H1 (cell line): ENCODE data around the gene UQCRQ. TPM values are rescaled to one million over a fixed set of nuclear protein-coding genes. Genes with fewer than 3 reads are reported as not detected.

ENCODE experiments used
- CTCF ChIA-PET: fragments of 300-600 bp; sonication (Branson Sonifier 250); formaldehyde crosslinking; loops from one replicate; lab custom pipeline; 2021; ENCODE audit not compliant: partially characterized antibody; lab: Charles Lee
- POLR2A ChIA-PET: fragments of 300-600 bp; sonication (Branson Sonifier 250); formaldehyde crosslinking; loops from one replicate; lab custom pipeline; 2021; ENCODE audit warnings: inconsistent platforms; ENCODE audit not compliant: partially characterized antibody; lab: Charles Lee
- DNase-seq, 2 experiments: peaks; one replicate each; pipeline versions ENCODE4 v3.0.0 to v3.0.0-alpha.2; 2010 to 2022; ENCODE audit warnings: low spot score in 2 of 2, low read depth in 1 of 2, mixed read lengths in 1 of 2
- FAIRE-seq: peaks from 2 replicates; lab custom pipeline; 2011; peaks lifted over from hg19 to GRCh38; lab: Jason Lieb, UNC
- H2AFZ ChIP-seq: 2 replicates; pipeline ENCODE4 v1.8.1; 2012; ENCODE audit warnings: low read length, inconsistent platforms
- H2AK5ac ChIP-seq: 2 replicates; pipeline ENCODE4 v1.6.1; 2013; ENCODE audit warnings: low read depth, low read length
- H2BK120ac ChIP-seq: replicated peaks from 2 replicates; pipeline ENCODE3; 2013; ENCODE audit warnings: low read depth, low read length, inconsistent platforms
- H2BK12ac ChIP-seq: 2 replicates; pipeline ENCODE4 v1.6.1; 2013; ENCODE audit warnings: low read depth, low read length
- H2BK15ac ChIP-seq: 2 replicates; pipeline ENCODE4 v1.6.1; 2013; ENCODE audit warnings: low read length
- H2BK20ac ChIP-seq: 2 replicates; pipeline ENCODE4 v1.6.1; 2013; ENCODE audit warnings: low read length
- H2BK5ac ChIP-seq: 2 replicates; pipeline ENCODE4 v1.6.1; 2013; ENCODE audit warnings: low read depth, low read length
- H3K14ac ChIP-seq: 2 replicates; pipeline ENCODE4 v1.6.1; 2013; ENCODE audit warnings: inconsistent platforms; ENCODE audit not compliant: insufficient read length
- H3K18ac ChIP-seq: 2 replicates; pipeline ENCODE4 v1.6.1; 2013; ENCODE audit warnings: low read length; ENCODE audit errors: extremely low read depth
- H3K23ac ChIP-seq: 2 replicates; pipeline ENCODE4 v1.6.1; 2013; ENCODE audit warnings: inconsistent platforms; ENCODE audit not compliant: insufficient read length
- H3K23me2 ChIP-seq: 2 replicates; pipeline ENCODE4 v1.6.1; 2013; ENCODE audit warnings: low read depth, low read length
- H3K27ac ChIP-seq: 2 replicates; pipeline ENCODE4 v1.6.1; 2011; ENCODE audit warnings: low read depth, low read length, inconsistent platforms
- H3K27me3 ChIP-seq, 4 experiments: replicated peaks in 1 of 4; 1 replicate in 1 of 4; 2 replicates in 3 of 4; pipeline versions ENCODE4 v1.6.1 to v1.8.1; 2011 to 2013; ENCODE audit warnings: low read length in 3 of 4, mild to moderate bottlenecking in 3 of 4, inconsistent platforms in 2 of 4, mixed read lengths in 2 of 4, moderate library complexity in 1 of 4; ENCODE audit not compliant: control insufficient read depth in 3 of 4, insufficient read depth in 3 of 4; ENCODE audit errors: extremely low read depth in 1 of 4
- H3K36me3 ChIP-seq, 4 experiments: 2 replicates each; pipeline versions ENCODE4 v1.6.1 to v1.8.1; 2011 to 2013; ENCODE audit warnings: mild to moderate bottlenecking in 4 of 4, low read length in 3 of 4, moderate library complexity in 2 of 4, control low read depth in 1 of 4, inconsistent platforms in 1 of 4; ENCODE audit not compliant: insufficient read depth in 4 of 4, control insufficient read depth in 2 of 4
- H3K4ac ChIP-seq: replicated peaks from 2 replicates; pipeline ENCODE3; 2013; ENCODE audit warnings: low read length, low read depth, mixed read lengths, inconsistent platforms; ENCODE audit not compliant: insufficient read length
- H3K4me1 ChIP-seq, 4 experiments: replicated peaks in 1 of 4; 1 replicate in 1 of 4; 2 replicates in 3 of 4; pipeline versions ENCODE4 v1.6.1 to v1.8.1; 2011 to 2013; ENCODE audit warnings: low read length in 3 of 4, inconsistent platforms in 2 of 4, mixed read lengths in 1 of 4; ENCODE audit not compliant: insufficient read depth in 4 of 4, control insufficient read depth in 3 of 4
- H3K4me2 ChIP-seq, 2 experiments: 2 replicates each; pipeline versions ENCODE4 v1.6.1 to v1.8.1; 2011 to 2013; ENCODE audit warnings: low read depth in 2 of 2, low read length in 2 of 2, control low read depth in 1 of 2, inconsistent platforms in 1 of 2, mild to moderate bottlenecking in 1 of 2; ENCODE audit not compliant: insufficient read depth in 1 of 2
- H3K4me3 ChIP-seq, 4 experiments: fragments of 200-600, 300-600 bp in 1 of 4; sonication (generic), shearing (Covaris generic), sonication (Bioruptor Twin) in 1 of 4; 2 replicates each; pipeline versions ENCODE4 v1.5.1 to v1.8.1; 2011 to 2016; ENCODE audit warnings: low read length in 4 of 4, low read depth in 3 of 4, control low read depth in 2 of 4, inconsistent platforms in 2 of 4, mild to moderate bottlenecking in 2 of 4, mixed read lengths in 1 of 4, moderate library complexity in 1 of 4; ENCODE audit not compliant: insufficient read depth in 2 of 4; ENCODE audit errors: extremely low read depth in 1 of 4
- H3K56ac ChIP-seq: replicated peaks from 2 replicates; pipeline ENCODE3; 2013; ENCODE audit warnings: low read depth, mild to moderate bottlenecking, mixed read lengths, low read length, inconsistent platforms; ENCODE audit not compliant: insufficient read length
- H3K79me1 ChIP-seq: 2 replicates; pipeline ENCODE4 v1.6.1; 2013; ENCODE audit warnings: low read depth, low read length, control low read depth
- H3K79me2 ChIP-seq, 2 experiments: 2 replicates each; pipeline versions ENCODE4 v1.6.1 to v1.8.1; 2012 to 2013; ENCODE audit warnings: low read length in 2 of 2, mild to moderate bottlenecking in 2 of 2, inconsistent platforms in 1 of 2; ENCODE audit not compliant: insufficient read depth in 2 of 2, control insufficient read depth in 1 of 2
- H3K9ac ChIP-seq, 4 experiments: replicated peaks in 1 of 4; 1 replicate in 1 of 4; 2 replicates in 3 of 4; pipeline versions ENCODE4 v1.6.1 to v1.8.1; 2011 to 2013; ENCODE audit warnings: low read depth in 3 of 4, low read length in 3 of 4, control low read depth in 2 of 4, mild to moderate bottlenecking in 2 of 4, moderate library complexity in 2 of 4, inconsistent platforms in 1 of 4; ENCODE audit errors: extremely low read depth in 1 of 4
- H3K9me3 ChIP-seq, 2 experiments: 2 replicates each; pipeline versions ENCODE4 v1.6.1 to v1.8.1; 2012 to 2013; ENCODE audit warnings: mild to moderate bottlenecking in 2 of 2, moderate library complexity in 2 of 2, control low read depth in 1 of 2, inconsistent platforms in 1 of 2, low read depth in 1 of 2, low read length in 1 of 2, mixed read lengths in 1 of 2; ENCODE audit not compliant: insufficient read depth in 2 of 2
- H4K20me1 ChIP-seq, 2 experiments: replicated peaks in 1 of 2; 2 replicates each; pipeline versions ENCODE3 to v1.8.1; 2011 to 2013; ENCODE audit warnings: inconsistent platforms in 2 of 2, low read length in 2 of 2, mild to moderate bottlenecking in 1 of 2; ENCODE audit not compliant: insufficient read depth in 2 of 2, control insufficient read depth in 1 of 2
- H4K5ac ChIP-seq: 2 replicates; pipeline ENCODE4 v1.6.1; 2013; ENCODE audit warnings: low read length, low read depth, mixed read lengths, inconsistent platforms; ENCODE audit not compliant: insufficient read length
- H4K8ac ChIP-seq: 2 replicates; pipeline ENCODE4 v1.8.0; 2013; ENCODE audit warnings: mild to moderate bottlenecking, moderate library complexity, low read length, inconsistent platforms; ENCODE audit not compliant: insufficient read depth; ENCODE audit errors: extremely low read depth
- H4K91ac ChIP-seq: replicated peaks from 2 replicates; pipeline ENCODE3; 2013; ENCODE audit warnings: low read length, mixed read lengths, inconsistent platforms; ENCODE audit not compliant: insufficient read length
- ATF3 ChIP-seq: IDR thresholded peaks from 2 replicates; pipeline ENCODE4 v1.6.1; 2011; ENCODE audit warnings: low read depth, mild to moderate bottlenecking, low read length; ENCODE audit not compliant: insufficient read depth
- BCL11A ChIP-seq, 2 experiments: IDR thresholded peaks; one replicate each; pipeline ENCODE4 v1.6.1; 2011; ENCODE audit warnings: low read depth in 2 of 2, low read length in 2 of 2, mild to moderate bottlenecking in 2 of 2
- CBX5 ChIP-seq: fragments of 300-800, 300-1000 bp; sonication (generic); IDR thresholded peaks from 2 replicates; pipeline ENCODE4 v1.7.1; 2016; ENCODE audit warnings: antibody characterized with exemption, low read length, low read depth
- CREB1 ChIP-seq: IDR thresholded peaks from 2 replicates; pipeline ENCODE4 v1.6.1; 2012; ENCODE audit warnings: inconsistent platforms
- EGR1 ChIP-seq: IDR thresholded peaks from 2 replicates; pipeline ENCODE4 v1.6.1; 2011; ENCODE audit warnings: low read depth, low read length, borderline replicate concordance
- EP300 ChIP-seq, 2 experiments: IDR thresholded peaks; 1 replicate in 1 of 2; 2 replicates in 1 of 2; pipeline ENCODE4 v1.6.1; 2011 to 2012; ENCODE audit warnings: low read depth in 2 of 2, low read length in 2 of 2, mild to moderate bottlenecking in 2 of 2, borderline replicate concordance in 1 of 2, inconsistent platforms in 1 of 2, moderate library complexity in 1 of 2
- SAP30 ChIP-seq: fragments of 300-600 bp; sonication (generic); IDR thresholded peaks from 2 replicates; pipeline ENCODE4 v1.7.1; 2012; ENCODE audit warnings: low read length, moderate library complexity, mild to moderate bottlenecking, inconsistent platforms; ENCODE audit not compliant: insufficient read depth, insufficient replicate concordance
- SIX5 ChIP-seq: IDR thresholded peaks from 2 replicates; pipeline ENCODE4 v1.6.1; 2011; ENCODE audit warnings: mild to moderate bottlenecking, low read depth, low read length
- SP2 ChIP-seq: IDR thresholded peaks from 2 replicates; pipeline ENCODE4 v1.6.1; 2012; ENCODE audit warnings: mild to moderate bottlenecking, low read length, inconsistent platforms
- SUZ12 ChIP-seq: fragments of 200-600 bp; sonication (generic); IDR thresholded peaks from 2 replicates; pipeline ENCODE4 v1.6.1; 2012; ENCODE audit warnings: mild to moderate bottlenecking, inconsistent platforms, low read length, moderate library complexity, mixed read lengths
- TBP ChIP-seq: IDR thresholded peaks from 2 replicates; pipeline ENCODE4 v1.6.1; 2011; ENCODE audit warnings: low read depth, low read length, improper control_type of control experiment
- whole genome bisulfite sequencing, 2 experiments: shearing (Covaris generic) in 1 of 2; methylation state at CpG; one replicate each; pipeline versions ENCODE4 v1.1.6 to v1.1.7; 2013 to 2015; ENCODE audit warnings: low lambda C conversion rate in 2 of 2, mixed read lengths in 2 of 2, inconsistent platforms in 1 of 2, low coverage in 1 of 2, missing lambda C conversion rate in 1 of 2; ENCODE audit not compliant: insufficient replicate concordance in 2 of 2, insufficient coverage in 1 of 2, insufficient read length in 1 of 2; ENCODE audit errors: extremely low coverage in 1 of 2, missing lambda C conversion rate in 1 of 2; 5-methylcytosine and 5-hydroxymethylcytosine counted together
- polyA plus RNA-seq, 7 experiments: library from polyadenylated mRNA; depleted of rRNA in 3 of 7; stranded (reverse) in 5 of 7; unstranded in 2 of 7; fragments of >200 nt in 5 of 7; fragments of 200-250 nt in 2 of 7; gene quantifications; 1 replicate in 5 of 7; 2 replicates in 1 of 7; 4 replicates in 1 of 7; pipeline versions ENCODE4 v1.2.1 to v1.2.3, GENCODE V29; 2011 to 2013; ENCODE audit warnings: missing spikeins in 2 of 7, mixed read lengths in 2 of 7
- total RNA-seq: library from RNA; stranded (reverse); fragmentation: NEBNext Ultra II Directional; extraction: Animal tissue kit (Norgen Biotek cat#: 25700); gene quantifications from 2 replicates; pipeline ENCODE4 v1.2.1, GENCODE V29; 2021

UQCRQ gene
- total and polyA plus RNA-seq, 2 of the 8 experiments (the other 6 are each of a cell fraction or from before 2014, with no cell fraction given): 177 to 293 TPM

- Histone ChIP-seq H3K79me1 (no peaks in the 10 kb centered on the region), H3K36me3 (no peaks in the 10 kb centered on the region), H2BK120ac (no peak overlapping the region), H3K14ac (no peak overlapping the region), H3K23me2 (peaks cover 10% of the 10 kb centered on the region; the same call in 1 of the 2 replicates), H3K4me3 (no peak overlapping the region), H2AFZ (no peak overlapping the region), H3K9me3 (no peaks in the 10 kb centered on the region), H3K4ac (no peak overlapping the region), H4K20me1 (no peaks in the 10 kb centered on the region), H3K27me3 (peaks cover 32 to 82% (median 71%) of the 10 kb centered on the region in 4 experiments), H3K23ac (no peak overlapping the region), H3K18ac (no peak overlapping the region), H3K27ac (no peak overlapping the region), H2BK15ac (no peak overlapping the region), H2AK5ac (no peak overlapping the region), H2BK12ac (no peak overlapping the region), H3K4me2 (no peak overlapping the region), H4K91ac (no peak overlapping the region), H3K9ac (no peak overlapping the region), H2BK20ac (no peak overlapping the region), H3K56ac (no peak overlapping the region), H4K8ac (no peak overlapping the region), H3K4me1 (peaks cover 0 to 23% (median 21%) of the 10 kb centered on the region in 4 experiments; a peak in 6 of 7 replicates), H2BK5ac (no peak overlapping the region), H4K5ac (no peak overlapping the region), H3K79me2 (no peaks in the 10 kb centered on the region)
- 88% methylated on average over 4 of the region's 4 CpGs; no CpG with 5 or more reads in 1 of the 2 experiments for WGBS, 2 experiments
- POLR2A ChIA-PET: interaction anchor here (1.0 to 5.7 kb wide), 5 partner anchors 7 to 38 kb away, joined by 3 to 32 read pairs (median 4); partner anchors contain the start of genes GDF9, SOWAHA and UQCRQ
- DNase-seq: no peak
- no peak for FAIRE-seq
- CTCF ChIA-PET: interaction anchor here (1.5 to 25.6 kb wide), 8 partner anchors 8 to 76 kb away, joined by 3 to 465 read pairs (median 17); partner anchors contain the start of genes CCNI2, GDF9, LEAP2 and UQCRQ
- no peak for TF ChIP-seq TBP
- TF ChIP-seq EGR1: no peak
- no peak for TF ChIP-seq SUZ12
- no peak for TF ChIP-seq BCL11A (IDR thresholded peaks at IDR 0.05; ENCODE audit: low read depth in 2 of 2, low read length in 2 of 2)
- no peak for TF ChIP-seq CBX5
- TF ChIP-seq SAP30: no peak
- no peak for TF ChIP-seq EP300 (IDR thresholded peaks at IDR 0.05; ENCODE audit: borderline replicate concordance in 1 of 2, low read depth in 2 of 2, low read length in 2 of 2)
- no peak for TF ChIP-seq SP2
- no peak for TF ChIP-seq SIX5
- TF ChIP-seq ATF3: no peak
- no peak for TF ChIP-seq CREB1
Observed at GRCh38 chr5:132827943-132828673, 38.3 kb upstream of the UQCRQ start.
